ENCODE results near the gene FHIT.
"Not testable (repeated sequence)": the region's sequence is repeated elsewhere in the genome, so short reads cannot be mapped to it uniquely, and the experiment has no call there.

FHIT gene

DNA sequence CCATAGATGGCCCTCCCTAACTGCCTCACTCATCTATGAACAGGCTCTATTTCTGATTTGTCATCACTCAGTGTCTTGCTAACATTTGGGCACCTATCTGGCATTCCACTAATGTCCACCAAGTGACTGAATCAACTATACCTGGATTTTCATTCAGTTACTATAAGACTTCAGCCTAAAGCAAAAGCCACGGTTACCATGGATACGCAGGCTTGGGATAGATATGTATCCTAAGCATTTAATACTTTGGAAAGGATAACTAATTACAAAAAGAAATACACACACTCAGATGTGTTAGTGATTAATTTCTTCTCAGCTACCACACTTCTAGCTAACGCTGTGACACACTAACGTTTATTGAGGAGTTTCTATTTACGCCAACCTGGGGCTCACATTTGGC is 1301.9 kb downstream of the FHIT start:
- no peaks in the 10 kb centered on the region for H3K4me1 ChIP-seq (ENCODE audit: control insufficient read depth in 5 of 5, insufficient read depth in 5 of 5, low read length in 5 of 5)
- no peak overlapping the region for H3K4me3 ChIP-seq (ENCODE audit: low read depth in 1 of 5, low read length in 5 of 5)
- no peaks in the 10 kb centered on the region for H3K27me3 ChIP-seq (ENCODE audit: control insufficient read depth in 5 of 5, insufficient read depth in 4 of 5, low read length in 5 of 5)
- H3K9ac ChIP-seq (ENCODE audit: low read length in 5 of 5): no peak overlapping the region
- no peaks in the 10 kb centered on the region for H3K36me3 ChIP-seq (ENCODE audit: control insufficient read depth in 5 of 5, insufficient read depth in 5 of 5, low read length in 5 of 5)
- no peak overlapping the region for H3K27ac ChIP-seq (ENCODE audit: low read depth, low read length)
- peaks cover 0 to 6% (median 0%) of the 10 kb centered on the region in 5 donors for H3K9me3 ChIP-seq (ENCODE audit: control insufficient read depth in 5 of 5, low read length in 5 of 5)

DNA sequence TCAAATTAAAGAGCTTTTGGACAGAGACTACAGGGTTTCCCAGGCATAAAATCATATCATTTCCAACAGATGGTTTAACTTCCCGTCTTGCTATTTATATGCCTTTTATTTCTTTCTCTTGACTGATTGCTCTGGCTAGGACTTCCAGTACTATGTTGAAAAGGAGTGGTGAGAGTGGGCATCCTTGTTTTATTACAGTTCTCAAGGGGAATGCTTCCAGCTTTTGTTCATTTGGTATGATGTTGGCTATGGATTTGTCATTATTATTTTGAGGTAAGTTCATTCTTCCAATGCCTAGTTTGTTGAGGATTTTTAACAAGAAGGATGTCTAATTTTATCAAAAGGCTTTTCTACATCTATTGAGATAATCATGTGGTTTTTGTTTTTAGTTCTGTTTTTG is 1304.9 kb downstream of the FHIT start:
- H3K36me3 ChIP-seq (ENCODE audit: control insufficient read depth in 5 of 5, insufficient read depth in 5 of 5, low read length in 5 of 5): no peaks in the 10 kb centered on the region
- H3K9me3 ChIP-seq (ENCODE audit: control insufficient read depth in 5 of 5, low read length in 5 of 5): peaks cover 0 to 6% (median 0%) of the 10 kb centered on the region in 5 donors
- H3K9ac ChIP-seq (ENCODE audit: low read length in 5 of 5): no peak overlapping the region
- no peak overlapping the region for H3K27ac ChIP-seq (ENCODE audit: low read depth, low read length)
- no peaks in the 10 kb centered on the region for H3K27me3 ChIP-seq (ENCODE audit: control insufficient read depth in 5 of 5, insufficient read depth in 4 of 5, low read length in 5 of 5)
- H3K4me1 ChIP-seq (ENCODE audit: control insufficient read depth in 5 of 5, insufficient read depth in 5 of 5, low read length in 5 of 5): no peaks in the 10 kb centered on the region
- H3K4me3 ChIP-seq (ENCODE audit: low read depth in 1 of 5, low read length in 5 of 5): no peak overlapping the region

DNA sequence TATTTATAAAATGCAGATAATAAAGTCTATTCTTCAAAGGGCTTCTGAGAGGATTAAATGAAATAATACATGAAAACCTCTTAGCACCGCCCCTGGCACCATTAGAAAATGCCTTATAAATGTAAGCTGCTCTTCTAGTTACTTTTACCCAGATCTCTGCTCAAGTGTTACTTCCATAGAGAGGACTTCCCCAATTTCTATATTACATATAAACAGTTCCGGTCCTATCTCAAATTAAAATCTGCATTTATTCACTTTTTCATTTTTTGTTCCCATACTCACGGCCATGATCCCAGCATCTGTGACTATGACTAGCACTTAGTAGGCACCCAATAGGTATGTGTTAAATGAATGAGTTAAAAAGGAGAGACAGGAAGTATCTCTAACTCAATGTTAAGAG is 1310.5 kb downstream of the FHIT start:
- peaks cover 0 to 6% (median 0%) of the 10 kb centered on the region in 5 donors for H3K9me3 ChIP-seq (ENCODE audit: control insufficient read depth in 5 of 5, low read length in 5 of 5)
- no peaks in the 10 kb centered on the region for H3K4me1 ChIP-seq (ENCODE audit: control insufficient read depth in 5 of 5, insufficient read depth in 5 of 5, low read length in 5 of 5)
- H3K4me3 ChIP-seq (ENCODE audit: low read depth in 1 of 5, low read length in 5 of 5): no peak overlapping the region
- no peak overlapping the region for H3K9ac ChIP-seq (ENCODE audit: low read length in 5 of 5)
- no peak overlapping the region for H3K27ac ChIP-seq (ENCODE audit: low read depth, low read length)
- H3K27me3 ChIP-seq (ENCODE audit: control insufficient read depth in 5 of 5, insufficient read depth in 4 of 5, low read length in 5 of 5): no peaks in the 10 kb centered on the region
- H3K36me3 ChIP-seq (ENCODE audit: control insufficient read depth in 5 of 5, insufficient read depth in 5 of 5, low read length in 5 of 5): no peaks in the 10 kb centered on the region

DNA sequence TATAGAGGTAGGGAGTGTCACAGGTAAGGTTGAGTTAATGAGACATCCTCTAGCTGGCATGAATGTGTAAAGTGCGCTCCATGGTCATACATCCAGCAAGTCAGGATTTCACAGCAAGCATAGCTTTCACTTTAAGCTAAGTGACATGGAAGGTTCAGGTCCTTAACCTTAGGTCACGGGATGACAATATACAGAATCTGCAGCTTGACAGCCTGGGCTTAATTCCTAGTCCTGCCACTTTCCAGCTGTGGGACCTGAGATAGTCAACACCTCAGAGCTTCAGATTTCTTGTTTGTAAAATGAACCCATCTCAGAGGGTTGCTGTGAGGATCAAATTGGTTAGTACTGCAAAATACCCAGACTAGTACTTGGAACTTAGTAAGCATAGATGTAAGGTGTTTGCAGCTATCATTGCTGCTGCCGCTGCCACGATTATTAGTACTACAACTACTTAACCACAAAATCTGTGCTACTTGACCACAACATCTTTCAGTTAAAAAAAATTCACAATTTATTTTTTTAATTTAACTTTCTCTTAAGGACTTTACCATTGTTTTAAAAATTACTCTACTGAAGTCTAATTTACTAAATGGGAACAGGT is 1311.3 kb downstream of the FHIT start:
- H3K36me3 ChIP-seq (ENCODE audit: control insufficient read depth in 5 of 5, insufficient read depth in 5 of 5, low read length in 5 of 5): no peaks in the 10 kb centered on the region
- H3K4me1 ChIP-seq (ENCODE audit: control insufficient read depth in 5 of 5, insufficient read depth in 5 of 5, low read length in 5 of 5): no peaks in the 10 kb centered on the region
- H3K27ac ChIP-seq (ENCODE audit: low read depth, low read length): no peak overlapping the region
- H3K9me3 ChIP-seq (ENCODE audit: control insufficient read depth in 5 of 5, low read length in 5 of 5): peaks cover 0 to 5% (median 0%) of the 10 kb centered on the region in 5 donors
- H3K4me3 ChIP-seq (ENCODE audit: low read depth in 1 of 5, low read length in 5 of 5): no peak overlapping the region
- H3K9ac ChIP-seq (ENCODE audit: low read length in 5 of 5): no peak overlapping the region
- H3K27me3 ChIP-seq (ENCODE audit: control insufficient read depth in 5 of 5, insufficient read depth in 4 of 5, low read length in 5 of 5): no peaks in the 10 kb centered on the region

DNA sequence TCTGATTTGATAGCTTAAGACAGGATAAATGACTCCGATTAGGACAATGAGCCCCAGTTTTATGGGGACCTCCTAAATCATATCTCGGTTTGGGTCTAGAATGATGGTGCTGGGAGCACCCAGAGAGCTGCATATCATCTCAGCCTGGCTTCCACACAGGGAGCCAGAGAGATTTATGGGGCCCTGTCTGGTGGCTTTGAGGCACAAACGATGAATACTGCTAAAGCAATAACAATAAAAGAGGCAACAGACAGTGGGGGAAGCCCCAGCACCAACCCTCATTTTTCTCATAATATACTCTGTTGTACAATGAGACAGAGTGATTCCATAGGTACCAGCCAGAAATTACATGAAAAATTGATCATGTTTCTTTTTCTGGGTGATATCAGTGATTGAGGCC is 1312.4 kb downstream of the FHIT start:
- no peak overlapping the region for H3K27ac ChIP-seq (ENCODE audit: low read depth, low read length)
- H3K4me1 ChIP-seq (ENCODE audit: control insufficient read depth in 5 of 5, insufficient read depth in 5 of 5, low read length in 5 of 5): no peaks in the 10 kb centered on the region
- H3K9me3 ChIP-seq (ENCODE audit: control insufficient read depth in 5 of 5, low read length in 5 of 5): no peaks in the 10 kb centered on the region
- H3K36me3 ChIP-seq (ENCODE audit: control insufficient read depth in 5 of 5, insufficient read depth in 5 of 5, low read length in 5 of 5): no peaks in the 10 kb centered on the region
- H3K9ac ChIP-seq (ENCODE audit: low read length in 5 of 5): no peak overlapping the region
- no peak overlapping the region for H3K4me3 ChIP-seq (ENCODE audit: low read depth in 1 of 5, low read length in 5 of 5)
- no peaks in the 10 kb centered on the region for H3K27me3 ChIP-seq (ENCODE audit: control insufficient read depth in 5 of 5, insufficient read depth in 4 of 5, low read length in 5 of 5)

DNA sequence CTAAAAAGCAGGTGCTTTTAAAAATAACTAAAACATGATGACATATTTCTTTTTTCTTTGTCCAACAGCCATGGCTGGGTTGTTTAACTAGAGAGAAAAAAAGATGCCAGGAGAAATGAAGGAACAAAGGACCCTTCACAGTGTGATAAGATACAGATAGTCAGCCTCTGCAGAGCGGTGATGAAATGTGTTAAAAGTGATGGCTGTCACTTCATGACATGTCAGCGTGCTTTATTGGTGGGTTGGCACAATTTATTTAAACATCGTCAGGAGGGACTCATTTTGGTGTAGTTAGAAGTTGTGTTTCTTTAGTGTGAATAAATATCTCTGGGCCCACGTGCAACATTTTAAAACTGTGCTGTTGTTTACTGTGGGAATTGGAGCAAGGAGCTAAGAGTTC is 1314.1 kb downstream of the FHIT start:
- H3K9me3 ChIP-seq (ENCODE audit: control insufficient read depth in 5 of 5, low read length in 5 of 5): no peaks in the 10 kb centered on the region

DNA sequence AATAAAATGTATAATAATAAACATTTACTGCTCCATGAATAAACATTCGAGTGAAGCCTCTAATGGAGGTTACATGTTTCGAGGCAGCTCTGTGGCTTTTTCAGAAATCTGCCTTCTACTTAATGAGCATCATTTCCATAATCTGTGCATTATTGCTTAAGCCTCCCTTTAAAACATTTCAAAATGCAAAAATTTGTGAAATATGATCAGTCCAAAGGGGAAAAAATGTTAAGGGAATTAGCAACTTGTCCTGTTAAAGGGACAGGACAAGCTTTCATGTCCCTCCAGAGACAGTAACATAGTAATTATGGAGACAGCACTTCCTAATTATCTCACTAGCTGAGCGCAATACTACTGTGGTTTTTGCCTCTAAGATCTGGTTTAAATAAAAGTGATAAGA is 1314.8 kb downstream of the FHIT start:
- Histone ChIP-seq H3K9ac (ENCODE audit: low read length in 5 of 5) (no peak overlapping the region), H3K4me1 (ENCODE audit: control insufficient read depth in 5 of 5, insufficient read depth in 5 of 5, low read length in 5 of 5) (no peaks in the 10 kb centered on the region), H3K4me3 (ENCODE audit: low read depth in 1 of 5, low read length in 5 of 5) (no peak overlapping the region), H3K27ac (ENCODE audit: low read depth, low read length) (no peak overlapping the region), H3K36me3 (ENCODE audit: control insufficient read depth in 5 of 5, insufficient read depth in 5 of 5, low read length in 5 of 5) (no peaks in the 10 kb centered on the region), H3K27me3 (ENCODE audit: control insufficient read depth in 5 of 5, insufficient read depth in 4 of 5, low read length in 5 of 5) (no peaks in the 10 kb centered on the region), H3K9me3 (ENCODE audit: control insufficient read depth in 5 of 5, low read length in 5 of 5) (no peaks in the 10 kb centered on the region)

More for the DNA sequence above, 1314.1 kb downstream of the FHIT start:
- Histone ChIP-seq H3K4me3 (ENCODE audit: low read depth in 1 of 5, low read length in 5 of 5) (no peak overlapping the region), H3K27me3 (ENCODE audit: control insufficient read depth in 5 of 5, insufficient read depth in 4 of 5, low read length in 5 of 5) (no peaks in the 10 kb centered on the region), H3K9ac (ENCODE audit: low read length in 5 of 5) (no peak overlapping the region), H3K36me3 (ENCODE audit: control insufficient read depth in 5 of 5, insufficient read depth in 5 of 5, low read length in 5 of 5) (no peaks in the 10 kb centered on the region), H3K4me1 (ENCODE audit: control insufficient read depth in 5 of 5, insufficient read depth in 5 of 5, low read length in 5 of 5) (no peaks in the 10 kb centered on the region), H3K27ac (ENCODE audit: low read depth, low read length) (no peak overlapping the region)

DNA sequence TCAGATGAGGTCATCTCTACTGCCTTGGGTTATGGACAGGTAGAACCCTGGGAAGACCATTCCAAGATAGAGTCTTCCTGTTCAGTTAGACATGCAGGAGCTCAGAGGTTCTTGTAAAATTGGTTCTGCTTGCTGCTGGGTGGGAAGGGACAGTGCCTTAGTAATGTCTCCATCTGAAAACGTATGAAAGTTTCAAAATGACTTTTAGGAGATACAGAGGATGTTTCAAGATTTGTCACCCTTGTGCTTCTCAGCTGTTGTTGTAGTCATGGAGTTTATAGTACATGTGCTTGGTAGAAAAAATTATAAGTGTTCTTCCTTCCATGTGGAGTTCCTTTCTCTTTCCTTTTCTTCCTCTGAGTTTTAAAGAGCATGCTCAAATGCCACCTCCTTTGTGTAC is 1316.2 kb downstream of the FHIT start:
- Histone ChIP-seq H3K9ac (ENCODE audit: low read length in 5 of 5) (no peak overlapping the region), H3K27ac (ENCODE audit: low read depth, low read length) (no peak overlapping the region), H3K36me3 (ENCODE audit: control insufficient read depth in 5 of 5, insufficient read depth in 5 of 5, low read length in 5 of 5) (no peaks in the 10 kb centered on the region), H3K4me1 (ENCODE audit: control insufficient read depth in 5 of 5, insufficient read depth in 5 of 5, low read length in 5 of 5) (no peaks in the 10 kb centered on the region), H3K27me3 (ENCODE audit: control insufficient read depth in 5 of 5, insufficient read depth in 4 of 5, low read length in 5 of 5) (no peaks in the 10 kb centered on the region), H3K4me3 (ENCODE audit: low read depth in 1 of 5, low read length in 5 of 5) (no peak overlapping the region), H3K9me3 (ENCODE audit: control insufficient read depth in 5 of 5, low read length in 5 of 5) (no peaks in the 10 kb centered on the region)

DNA sequence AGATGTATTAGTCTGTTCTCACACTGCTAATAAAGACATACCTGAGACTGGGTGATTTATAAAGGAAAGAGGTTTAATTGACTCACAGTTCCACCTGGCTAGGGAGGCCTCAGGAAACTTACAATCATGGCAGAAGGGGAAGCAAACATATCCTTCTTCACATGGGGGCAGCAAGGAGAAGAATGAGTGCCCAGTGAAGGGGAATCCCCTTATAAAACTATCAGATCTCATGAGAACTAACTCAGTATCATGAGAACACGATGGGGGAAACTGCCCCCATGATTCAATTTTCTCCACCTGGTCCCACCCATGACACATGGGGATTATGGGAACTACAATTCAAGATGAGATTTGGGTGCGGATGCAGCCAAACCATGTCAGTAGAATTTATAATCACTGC is 1316.7 kb downstream of the FHIT start:
- not testable (repeated sequence) for H3K36me3 ChIP-seq (ENCODE audit: control insufficient read depth in 5 of 5, insufficient read depth in 5 of 5, low read length in 5 of 5); H3K9me3 ChIP-seq (ENCODE audit: control insufficient read depth in 5 of 5, low read length in 5 of 5); H3K4me3 ChIP-seq (ENCODE audit: low read depth in 1 of 5, low read length in 5 of 5); H3K27me3 ChIP-seq (ENCODE audit: control insufficient read depth in 5 of 5, insufficient read depth in 4 of 5, low read length in 5 of 5); H3K9ac ChIP-seq (ENCODE audit: low read length in 5 of 5); H3K27ac ChIP-seq (ENCODE audit: low read depth, low read length); H3K4me1 ChIP-seq (ENCODE audit: control insufficient read depth in 5 of 5, insufficient read depth in 5 of 5, low read length in 5 of 5)

DNA sequence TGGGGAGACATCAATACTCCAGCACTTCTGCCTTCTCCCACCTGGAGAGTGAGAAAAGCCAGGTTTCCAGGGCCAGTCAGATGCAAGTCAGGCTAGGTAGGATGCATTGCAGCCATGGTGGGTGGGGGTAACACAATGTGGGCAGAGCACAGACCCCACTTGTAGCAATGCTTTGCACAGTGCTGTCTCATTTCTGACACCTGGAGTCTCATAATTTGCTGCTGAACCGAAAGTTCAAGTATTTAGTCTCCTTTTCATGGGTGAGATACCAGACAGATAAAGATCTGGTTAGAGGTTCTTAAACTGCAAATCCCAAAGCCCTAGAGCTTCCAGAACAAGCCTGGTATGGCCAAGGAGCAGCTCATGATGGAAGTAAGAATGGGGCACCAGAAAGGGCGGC is 1321.1 kb downstream of the FHIT start:
- H3K27me3 ChIP-seq (ENCODE audit: control insufficient read depth in 5 of 5, insufficient read depth in 4 of 5, low read length in 5 of 5): no peaks in the 10 kb centered on the region
- no peak overlapping the region for H3K27ac ChIP-seq (ENCODE audit: low read depth, low read length)
- no peaks in the 10 kb centered on the region for H3K4me1 ChIP-seq (ENCODE audit: control insufficient read depth in 5 of 5, insufficient read depth in 5 of 5, low read length in 5 of 5)
- H3K9me3 ChIP-seq (ENCODE audit: control insufficient read depth in 5 of 5, low read length in 5 of 5): no peaks in the 10 kb centered on the region
- no peak overlapping the region for H3K4me3 ChIP-seq (ENCODE audit: low read depth in 1 of 5, low read length in 5 of 5)
- no peaks in the 10 kb centered on the region for H3K36me3 ChIP-seq (ENCODE audit: control insufficient read depth in 5 of 5, insufficient read depth in 5 of 5, low read length in 5 of 5)
- no peak overlapping the region for H3K9ac ChIP-seq (ENCODE audit: low read length in 5 of 5)

DNA sequence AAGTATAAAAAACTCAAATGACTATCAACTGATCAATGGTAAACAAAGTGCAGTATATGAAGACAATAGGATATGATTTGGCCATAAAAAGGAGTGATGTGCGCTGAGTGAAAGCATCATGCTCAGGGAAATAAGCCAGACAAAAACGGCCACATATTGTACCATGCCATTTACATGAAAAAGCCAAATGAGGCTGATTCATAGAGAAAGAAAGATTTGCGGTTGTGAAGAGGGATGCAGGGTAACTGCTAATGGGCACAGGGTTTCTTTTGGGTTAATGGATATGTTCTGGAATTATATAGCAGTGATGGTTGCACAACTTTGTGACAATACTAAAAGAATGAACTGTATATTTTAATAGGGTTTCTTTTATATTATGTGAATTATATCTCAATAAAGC is 1324.2 kb downstream of the FHIT start:
- Histone ChIP-seq H3K36me3 (ENCODE audit: control insufficient read depth in 5 of 5, insufficient read depth in 5 of 5, low read length in 5 of 5) (no peaks in the 10 kb centered on the region), H3K4me1 (ENCODE audit: control insufficient read depth in 5 of 5, insufficient read depth in 5 of 5, low read length in 5 of 5) (no peaks in the 10 kb centered on the region), H3K9ac (ENCODE audit: low read length in 5 of 5) (no peak overlapping the region), H3K27ac (ENCODE audit: low read depth, low read length) (no peak overlapping the region), H3K4me3 (ENCODE audit: low read depth in 1 of 5, low read length in 5 of 5) (no peak overlapping the region), H3K9me3 (ENCODE audit: control insufficient read depth in 5 of 5, low read length in 5 of 5) (no peaks in the 10 kb centered on the region), H3K27me3 (ENCODE audit: control insufficient read depth in 5 of 5, insufficient read depth in 4 of 5, low read length in 5 of 5) (no peaks in the 10 kb centered on the region)
